K562 (cell line): ENCODE results near the gene SLC66A3. TPM values are rescaled to one million over a fixed set of nuclear protein-coding genes. Genes with fewer than 3 reads are reported as not detected.

Source experiments
- BCOR ChIP-seq: fragments of 450-650 bp; IDR thresholded peaks from 2 replicates; pipeline ENCODE4 v1.6.1; 2016
- CBFB ChIP-seq: sonication (generic); formaldehyde crosslinking; IDR thresholded peaks from 2 replicates; pipeline ENCODE4 v1.4.0; 2020; ENCODE audit warnings: mild to moderate bottlenecking, missing genetic modification reagents
- CBX3 ChIP-seq, 2 experiments: IDR thresholded peaks; 1 replicate in 1 of 2; 2 replicates in 1 of 2; pipeline ENCODE4 v1.6.1; 2012; ENCODE audit warnings: inconsistent platforms in 2 of 2, low read length in 2 of 2, borderline replicate concordance in 1 of 2, control low read depth in 1 of 2
- CGGBP1 ChIP-seq: fragments of 250-450 bp; sonication (Bioruptor Pico); IDR thresholded peaks from 2 replicates; pipeline ENCODE4 v1.9.0; 2021; ENCODE audit warnings: mild to moderate bottlenecking
- DDX20 ChIP-seq: fragments of 450-650 bp; IDR thresholded peaks from 2 replicates; pipeline ENCODE4 v1.6.1; 2016; ENCODE audit warnings: missing genetic modification characterization, low read depth, mild to moderate bottlenecking, missing compliant biosample characterization, moderate library complexity
- GABPB1 ChIP-seq: sonication (generic); formaldehyde crosslinking; IDR thresholded peaks from 2 replicates; pipeline ENCODE4 v1.8.0; 2022; ENCODE audit warnings: mild to moderate bottlenecking, missing genetic modification reagents
- KDM1A ChIP-seq, 2 experiments: fragments of 450-650 bp; IDR thresholded peaks; 2 replicates each; pipeline ENCODE4 v1.6.1; 2016; ENCODE audit warnings: mild to moderate bottlenecking in 2 of 2
- KLF1 ChIP-seq: fragments of 450-650 bp; IDR thresholded peaks from 2 replicates; pipeline ENCODE4 v1.6.1; 2016; ENCODE audit warnings: missing genetic modification characterization, missing compliant biosample characterization
- MAFF ChIP-seq: IDR thresholded peaks from 2 replicates; pipeline ENCODE4 v1.6.1; 2012; ENCODE audit warnings: low read length, improper control_type of control experiment
- MECOM ChIP-seq: fragments of 250-450 bp; sonication (Bioruptor Pico); IDR thresholded peaks from 2 replicates; pipeline ENCODE4 v1.8.0; 2022; ENCODE audit warnings: inconsistent platforms
- NCOR1 ChIP-seq: fragments of 450-650 bp; IDR thresholded peaks from 2 replicates; pipeline ENCODE4 v1.6.1; 2016; ENCODE audit warnings: mild to moderate bottlenecking, moderate library complexity
- NELFE ChIP-seq: IDR thresholded peaks from 2 replicates; pipeline ENCODE4 v1.6.1; 2011; ENCODE audit warnings: mild to moderate bottlenecking; ENCODE audit not compliant: insufficient read depth, insufficient read length
- RNF2 ChIP-seq: sonication (generic); IDR thresholded peaks from 2 replicates; pipeline ENCODE4 v1.6.1; 2016
- SRSF9 ChIP-seq: fragments of 200-400 bp; formaldehyde crosslinking; IDR thresholded peaks from 2 replicates; pipeline ENCODE4 v1.6.1; 2017; ENCODE audit warnings: low read depth, low read length, borderline replicate concordance
- TOE1 ChIP-seq, 2 experiments: fragments of 450-650 bp in 1 of 2; sonication (generic) in 1 of 2; formaldehyde crosslinking in 1 of 2; IDR thresholded peaks; 2 replicates each; pipeline versions ENCODE4 v1.7.1 to v1.8.0; 2016 to 2022; ENCODE audit warnings: borderline replicate concordance in 2 of 2, mild to moderate bottlenecking in 2 of 2, antibody characterized with exemption in 1 of 2, inconsistent platforms in 1 of 2, low read depth in 1 of 2, missing genetic modification reagents in 1 of 2, moderate library complexity in 1 of 2
- ZFP30 ChIP-seq: fragments of 250-450 bp; sonication (Bioruptor Pico); IDR thresholded peaks from 2 replicates; pipeline ENCODE4 v1.8.0; 2022; ENCODE audit warnings: moderate library complexity, mild to moderate bottlenecking, inconsistent platforms, borderline replicate concordance
- ZNF766 ChIP-seq: fragments of 200-800 bp; sonication (Bioruptor generic); conservative IDR thresholded peaks from 2 replicates; pipeline ENCODE4 v1.6.1; 2016; ENCODE audit warnings: missing genetic modification characterization, missing compliant biosample characterization
- polyA plus RNA-seq, 8 experiments: library from polyadenylated mRNA; depleted of rRNA in 4 of 8; stranded (reverse) in 5 of 8; unstranded in 3 of 8; fragments of >200 nt; fragmentation: Nextera tagmentation in 2 of 8; fragmentation: Illumina TruSeq in 1 of 8; extraction: Ambion mirVana in 2 of 8; extraction: Trizol in 1 of 8; gene quantifications; 2 replicates each; pipeline versions ENCODE4 v1.2.1 to v1.2.3, GENCODE V29; 2011 to 2014; ENCODE audit warnings: inconsistent platforms in 1 of 8, missing spikeins in 1 of 8
- total RNA-seq, 7 experiments: library from RNA; depleted of rRNA in 6 of 7; stranded (reverse); fragments of >200 nt in 6 of 7; fragmentation: Illumina TruSeq in 2 of 7; extraction: Trizol in 2 of 7; gene quantifications; 2 replicates each; pipeline versions ENCODE4 v1.2.1 to v1.2.3, GENCODE V29; 2011 to 2021; ENCODE audit warnings: low replicate concordance in 1 of 7
- TF ChIP-seq, protein P1 (sequence below): fragments of 200-800 bp; sonication (Bioruptor generic); IDR thresholded peaks from 2 replicates; pipeline ENCODE4 v1.6.1; 2017; ENCODE audit warnings: missing genetic modification characterization, missing compliant biosample characterization
- TF ChIP-seq, protein P2 (sequence below), 2 experiments: fragments of 250-450 bp in 1 of 2; fragments of 450-650 bp in 1 of 2; sonication (Bioruptor Pico) in 1 of 2; IDR thresholded peaks; 2 replicates each; pipeline versions ENCODE4 v1.6.1 to v1.8.0; 2016 to 2021; ENCODE audit warnings: mild to moderate bottlenecking in 2 of 2, moderate library complexity in 2 of 2, missing compliant biosample characterization in 1 of 2, missing genetic modification characterization in 1 of 2

The SLC66A3 gene
- total and polyA plus RNA-seq, 9 of the 15 experiments (the other 6 are each of a cell fraction or from before 2014, with no cell fraction given) = 2.8 to 30.0 (median 9.1) TPM

- no peak for TF ChIP-seq GABPB1
- no peak for TF ChIP-seq KDM1A (IDR thresholded peaks at IDR 0.05)
- TF ChIP-seq ZFP30 (CRISPR knock-in tag) = no peak
- TF ChIP-seq RNF2 = no peak
- no peak for TF ChIP-seq DDX20 (tag)
- no peak for TF ChIP-seq TOE1 (IDR thresholded peaks at IDR 0.05; ENCODE audit: borderline replicate concordance)
- TF ChIP-seq TOE1 (CRISPR knock-in tag; IDR thresholded peaks at IDR 0.05; ENCODE audit: borderline replicate concordance, low read depth) = no peak
- TF ChIP-seq SRSF9 = no peak
- TF ChIP-seq CGGBP1 (CRISPR knock-in tag) = no peak
- TF ChIP-seq, protein P1, sequence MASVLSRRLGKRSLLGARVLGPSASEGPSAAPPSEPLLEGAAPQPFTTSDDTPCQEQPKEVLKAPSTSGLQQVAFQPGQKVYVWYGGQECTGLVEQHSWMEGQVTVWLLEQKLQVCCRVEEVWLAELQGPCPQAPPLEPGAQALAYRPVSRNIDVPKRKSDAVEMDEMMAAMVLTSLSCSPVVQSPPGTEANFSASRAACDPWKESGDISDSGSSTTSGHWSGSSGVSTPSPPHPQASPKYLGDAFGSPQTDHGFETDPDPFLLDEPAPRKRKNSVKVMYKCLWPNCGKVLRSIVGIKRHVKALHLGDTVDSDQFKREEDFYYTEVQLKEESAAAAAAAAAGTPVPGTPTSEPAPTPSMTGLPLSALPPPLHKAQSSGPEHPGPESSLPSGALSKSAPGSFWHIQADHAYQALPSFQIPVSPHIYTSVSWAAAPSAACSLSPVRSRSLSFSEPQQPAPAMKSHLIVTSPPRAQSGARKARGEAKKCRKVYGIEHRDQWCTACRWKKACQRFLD (CRISPR knock-in tag) = no peak
- TF ChIP-seq CBFB (CRISPR knock-in tag) = peak; percentile 24; the same call in 1 of the 2 replicates
- TF ChIP-seq ZNF766 (CRISPR knock-in tag) = 0 out of 2 replicates have a peak, but pooled peaks have one; percentile 24
- no peak for TF ChIP-seq MECOM (CRISPR knock-in tag)
- TF ChIP-seq, protein P2, sequence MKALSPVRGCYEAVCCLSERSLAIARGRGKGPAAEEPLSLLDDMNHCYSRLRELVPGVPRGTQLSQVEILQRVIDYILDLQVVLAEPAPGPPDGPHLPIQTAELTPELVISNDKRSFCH (CRISPR knock-in tag; IDR thresholded peaks at IDR 0.05) = no peak
- TF ChIP-seq, protein P2 (tag; IDR thresholded peaks at IDR 0.05) = peak; percentile 8; the same call in 1 of the 2 replicates
- no peak for TF ChIP-seq CBX3 (IDR thresholded peaks at IDR 0.05; ENCODE audit: borderline replicate concordance in 1 of 2, low read length in 2 of 2)
- no peak for TF ChIP-seq NELFE
- peak; percentile 49; the same call in 1 of the 2 replicates for TF ChIP-seq BCOR
- TF ChIP-seq KLF1 = no peak
- TF ChIP-seq MAFF = no peak
- TF ChIP-seq NCOR1 = no peak
These were observed 23.1 kb upstream of the SLC66A3 start (continued) for GRCh38 chr2:11132036-11132671.
